Prostate gland (tissue), 2 donors: Measurements from ENCODE around the gene CYFIP1. TPM values are rescaled to one million over a fixed set of nuclear protein-coding genes. Genes with fewer than 3 reads are reported as not detected.

ENCODE experiments used
- DNase-seq: peaks from one replicate; pipeline ENCODE4 v3.0.0-alpha.2; 2019; ENCODE audit warnings: low spot score
- H3K27ac ChIP-seq, 2 donors: fragments of 200-600 bp; sonication (generic); 2 replicates each; pipeline ENCODE4 v1.5.1; 2017 to 2019
- H3K27me3 ChIP-seq: fragments of 200-600 bp; sonication (generic); replicated peaks from 2 replicates; pipeline ENCODE4 v1.5.1; 2019; ENCODE audit not compliant: insufficient read depth
- H3K36me3 ChIP-seq, 2 donors: fragments of 200-600 bp; sonication (generic); 1 replicate in 1 of 2; 2 replicates in 1 of 2; pipeline versions ENCODE4 v1.5.1 to v1.8.1; 2017 to 2019
- H3K4me1 ChIP-seq: fragments of 200-600 bp; sonication (generic); replicated peaks from 2 replicates; pipeline ENCODE4 v1.5.1; 2019
- H3K4me3 ChIP-seq, 2 donors: fragments of 200-600 bp; sonication (generic); 2 replicates each; pipeline ENCODE4 v1.5.1; 2017 to 2019
- H3K9me3 ChIP-seq: fragments of 200-600 bp; sonication (generic); 2 replicates; pipeline ENCODE4 v1.5.1; 2017
- CTCF ChIP-seq, 4 experiments: fragments of 200-600 bp in 2 of 4; fragments of 450-650 bp in 2 of 4; sonication (generic) in 2 of 4; IDR thresholded peaks; 1 replicate in 3 of 4; 2 replicates in 1 of 4; pipeline ENCODE4 v1.5.1; 2016 to 2019; ENCODE audit warnings: antibody characterized with exemption in 4 of 4, mild to moderate bottlenecking in 2 of 4, moderate library complexity in 2 of 4
- POLR2A ChIP-seq: fragments of 450-650 bp; IDR thresholded peaks from one replicate; pipeline ENCODE4 v1.6.1; 2016; ENCODE audit warnings: antibody characterized with exemption, mild to moderate bottlenecking
- POLR2AphosphoS5 ChIP-seq: sonication (generic); formaldehyde crosslinking; IDR thresholded peaks from one replicate; pipeline ENCODE4 v1.6.1; 2017; ENCODE audit warnings: antibody characterized with exemption
- WGBS: methylation state at CpG from one replicate; pipeline ENCODE4 v1.1.5; 2018; 5-methylcytosine and 5-hydroxymethylcytosine counted together
- intact Hi-C: fragments of 100-400 bp; cut with DNase I; formaldehyde crosslinking; loops from one replicate; pipeline ENCODE4 v1.14.2; 2022
- total RNA-seq, 2 donors: library from RNA; depleted of rRNA; stranded (reverse); fragments of >200 nt; gene quantifications; one replicate each; pipeline ENCODE4 v1.1.0, GENCODE V29; 2016

The CYFIP1 gene
- total RNA-seq, 2 donors from 2014 or later: 97.1 to 121 TPM

- intact Hi-C loops: no loop called here
- H3K36me3 ChIP-seq: no peaks in the 10 kb centered on the region
- no peak overlapping the region for H3K27ac ChIP-seq
- no peaks in the 10 kb centered on the region for H3K9me3 ChIP-seq
- H3K27me3 ChIP-seq: no peaks in the 10 kb centered on the region
- DNase-seq: no peak
- TF ChIP-seq POLR2AphosphoS5: peak; percentile 33
- no peak for TF ChIP-seq POLR2A
- 44% methylated on average over 16 of the region's 21 CpGs for WGBS
- H3K4me3 ChIP-seq: no peak overlapping the region
- peaks cover 3% of the 10 kb centered on the region for H3K4me1 ChIP-seq
These were observed 31.1 kb downstream of the CYFIP1 start for GRCh38 chr15:22949074-22949547.

GRCh38 chr15:22948056-22948455 is 32.1 kb downstream of the CYFIP1 start:
- Histone ChIP-seq H3K27ac (no peak overlapping the region), H3K27me3 (no peaks in the 10 kb centered on the region), H3K9me3 (no peaks in the 10 kb centered on the region), H3K4me3 (no peak overlapping the region), H3K4me1 (peaks cover 3% of the 10 kb centered on the region), H3K36me3 (peaks cover under 1 to 5% of the 10 kb centered on the region in 2 donors)
- no peak for DNase-seq
- intact Hi-C loops: no loop called here
- WGBS: 83% methylated on average over 4 of the region's 4 CpGs
- TF ChIP-seq POLR2A (no peak), CTCF (IDR thresholded peaks at IDR 0.05) (no peak), POLR2AphosphoS5 (no peak)

- Histone ChIP-seq H3K9me3 (no peaks in the 10 kb centered on the region), H3K36me3 (peaks cover 5 to 8% of the 10 kb centered on the region in 2 donors), H3K27ac (no peak overlapping the region), H3K4me3 (no peak overlapping the region), H3K4me1 (no peaks in the 10 kb centered on the region), H3K27me3 (no peaks in the 10 kb centered on the region)
- TF ChIP-seq CTCF (IDR thresholded peaks at IDR 0.05) (no peak), POLR2AphosphoS5 (no peak), POLR2A (no peak)
- intact Hi-C loops: no loop called here
- no peak for DNase-seq
- 88% methylated on average over 27 of the region's 27 CpGs for WGBS
These were observed 32.8 kb downstream of the CYFIP1 start for GRCh38 chr15:22947101-22948000.

GRCh38 chr15:22945071-22945470 is 35.1 kb downstream of the CYFIP1 start:
- peaks cover 5 to 8% of the 10 kb centered on the region in 2 donors for H3K36me3 ChIP-seq
- no peaks in the 10 kb centered on the region for H3K9me3 ChIP-seq

GRCh38 chr15:22944651-22945050 is 35.5 kb downstream of the CYFIP1 start:
- Histone ChIP-seq H3K27ac (no peak overlapping the region), H3K9me3 (no peaks in the 10 kb centered on the region), H3K27me3 (no peaks in the 10 kb centered on the region), H3K4me3 (no peak overlapping the region), H3K36me3 (peaks cover 5 to 8% of the 10 kb centered on the region in 2 donors), H3K4me1 (no peaks in the 10 kb centered on the region)
- intact Hi-C loops: no loop called here
- DNase-seq: peak; percentile 70
- 46% methylated on average over 8 of the region's 8 CpGs for WGBS
- TF ChIP-seq POLR2AphosphoS5: no peak

More at GRCh38 chr15:22945071-22945470, 35.1 kb downstream of the CYFIP1 start:
- no peaks in the 10 kb centered on the region for H3K27me3 ChIP-seq
- H3K4me3 ChIP-seq: no peak overlapping the region
- no peak for DNase-seq
- no peaks in the 10 kb centered on the region for H3K4me1 ChIP-seq
- WGBS: 66% methylated on average over 9 of the region's 10 CpGs
- intact Hi-C loops: no loop called here
- H3K27ac ChIP-seq: no peak overlapping the region
- TF ChIP-seq CTCF (IDR thresholded peaks at IDR 0.05): no peak
- TF ChIP-seq POLR2A: no peak
- no peak for TF ChIP-seq POLR2AphosphoS5

- intact Hi-C loops: no loop called here
- Histone ChIP-seq H3K9me3 (no peaks in the 10 kb centered on the region), H3K27me3 (no peaks in the 10 kb centered on the region), H3K27ac (no peak overlapping the region), H3K4me1 (no peaks in the 10 kb centered on the region), H3K4me3 (no peak overlapping the region), H3K36me3 (peaks cover 5 to 8% of the 10 kb centered on the region in 2 donors)
- TF ChIP-seq POLR2A (no peak), POLR2AphosphoS5 (no peak), CTCF (IDR thresholded peaks at IDR 0.05) (no peak)
- 95% methylated on average over 15 of the region's 15 CpGs for WGBS
- DNase-seq: no peak
These were observed 37.3 kb downstream of the CYFIP1 start for GRCh38 chr15:22942877-22943276.
